Measurements from ENCODE around the gene C2CD4A. TPM values are rescaled to one million over a fixed set of nuclear protein-coding genes. Genes with fewer than 3 reads are reported as not detected.

Gene C2CD4A
- total RNA-seq, 6 experiments from 2014 or later, result not detected

DNA sequence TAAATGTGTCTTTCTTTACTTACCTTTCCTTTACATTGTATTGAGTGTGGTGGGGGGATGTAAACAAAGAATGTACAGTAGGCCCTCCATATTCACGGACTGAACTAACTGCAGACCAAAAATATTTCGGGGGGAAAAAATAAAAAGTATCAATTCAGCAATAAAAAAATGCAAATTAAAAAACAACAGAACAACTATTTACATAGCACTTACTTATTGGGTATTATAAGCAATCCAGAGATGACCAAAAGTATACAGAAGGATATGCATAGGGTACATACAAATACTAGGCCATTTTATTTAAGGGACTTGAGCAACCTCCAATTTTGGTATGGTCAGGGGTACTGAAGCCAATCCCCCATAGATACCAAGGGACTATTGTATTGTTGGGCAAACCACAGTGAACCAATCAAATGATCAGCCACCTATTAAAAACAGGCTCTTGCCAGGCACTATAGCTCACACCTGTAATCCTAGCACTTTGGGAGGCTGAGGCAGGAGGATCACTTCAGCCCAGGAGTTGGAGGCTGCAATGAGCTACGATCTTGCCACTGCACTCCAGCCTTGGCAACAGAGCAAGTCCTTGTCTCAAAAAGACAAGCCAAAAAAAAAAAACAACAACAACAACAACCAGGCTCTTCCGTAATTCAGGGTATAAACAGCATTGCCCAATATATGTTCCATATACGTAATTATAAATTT, 8.3 kb upstream of the C2CD4A start:
- TF ChIP-seq, protein P1, sequence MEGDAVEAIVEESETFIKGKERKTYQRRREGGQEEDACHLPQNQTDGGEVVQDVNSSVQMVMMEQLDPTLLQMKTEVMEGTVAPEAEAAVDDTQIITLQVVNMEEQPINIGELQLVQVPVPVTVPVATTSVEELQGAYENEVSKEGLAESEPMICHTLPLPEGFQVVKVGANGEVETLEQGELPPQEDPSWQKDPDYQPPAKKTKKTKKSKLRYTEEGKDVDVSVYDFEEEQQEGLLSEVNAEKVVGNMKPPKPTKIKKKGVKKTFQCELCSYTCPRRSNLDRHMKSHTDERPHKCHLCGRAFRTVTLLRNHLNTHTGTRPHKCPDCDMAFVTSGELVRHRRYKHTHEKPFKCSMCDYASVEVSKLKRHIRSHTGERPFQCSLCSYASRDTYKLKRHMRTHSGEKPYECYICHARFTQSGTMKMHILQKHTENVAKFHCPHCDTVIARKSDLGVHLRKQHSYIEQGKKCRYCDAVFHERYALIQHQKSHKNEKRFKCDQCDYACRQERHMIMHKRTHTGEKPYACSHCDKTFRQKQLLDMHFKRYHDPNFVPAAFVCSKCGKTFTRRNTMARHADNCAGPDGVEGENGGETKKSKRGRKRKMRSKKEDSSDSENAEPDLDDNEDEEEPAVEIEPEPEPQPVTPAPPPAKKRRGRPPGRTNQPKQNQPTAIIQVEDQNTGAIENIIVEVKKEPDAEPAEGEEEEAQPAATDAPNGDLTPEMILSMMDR (IDR thresholded peaks at IDR 0.05), result no peak
- H3K27me3 Mint-ChIP-seq (ENCODE audit: insufficient read depth), result no peaks in the 10 kb centered on the region
- H3K4me1 Mint-ChIP-seq (ENCODE audit: low read depth), result peaks cover 25% of the 10 kb centered on the region
- no peak overlapping the region; the same call in 1 of the 2 replicates for H3K27ac Mint-ChIP-seq
- H3K9me3 Mint-ChIP-seq, result no peaks in the 10 kb centered on the region
- peaks cover 5% of the 10 kb centered on the region; the same call in 1 of the 2 replicates for H3K36me3 Mint-ChIP-seq (ENCODE audit: low read depth)
- DNase-seq, result no peak
- peak overlapping the region; percentile 97 for H3K4me3 Mint-ChIP-seq

DNA sequence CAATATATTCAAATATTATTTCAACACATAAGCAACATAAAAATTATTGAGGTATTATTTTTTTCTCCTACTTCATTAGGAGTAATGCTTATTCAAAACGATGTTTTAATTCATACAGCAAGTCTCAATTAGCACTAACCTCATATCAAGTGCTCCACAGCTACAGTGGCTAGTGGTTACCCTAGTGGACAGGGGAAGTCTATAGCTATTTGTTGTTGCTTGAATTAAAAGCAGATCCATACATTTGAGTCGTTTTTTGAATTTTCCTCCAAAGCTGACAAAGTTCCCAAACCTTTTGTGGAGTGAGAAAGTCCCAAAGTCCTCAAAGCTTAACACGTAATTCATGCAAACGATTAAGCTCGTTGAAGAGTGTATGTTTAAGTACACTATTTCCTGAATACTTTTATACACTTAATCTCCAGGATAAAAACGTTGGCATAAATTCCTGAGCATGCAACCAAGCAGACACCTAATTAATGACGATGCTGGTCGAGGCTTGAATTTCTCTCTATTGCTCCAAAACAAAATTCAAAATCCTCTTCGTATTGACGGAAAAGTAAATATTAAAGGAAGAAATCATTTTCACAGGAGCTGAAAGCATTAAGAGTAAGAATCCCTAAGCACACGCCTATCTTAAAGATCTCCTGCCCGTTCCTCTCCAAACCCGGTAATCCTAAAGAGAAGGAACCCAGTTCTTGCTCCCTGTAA, 7.5 kb upstream of the C2CD4A start:
- Mint-ChIP-seq H3K27ac (peak overlapping the region; percentile 88), H3K36me3 (ENCODE audit: low read depth) (peaks cover 5% of the 10 kb centered on the region; the same call in 1 of the 2 replicates), H3K4me1 (ENCODE audit: low read depth) (peaks cover 33% of the 10 kb centered on the region), H3K4me3 (peak overlapping the region; percentile 97), H3K9me3 (no peaks in the 10 kb centered on the region), H3K27me3 (ENCODE audit: insufficient read depth) (no peaks in the 10 kb centered on the region; the same call in 1 of the 2 replicates)
- TF ChIP-seq, protein P1 (IDR thresholded peaks at IDR 0.05), result peak; percentile 49
- no peak for DNase-seq

DNA sequence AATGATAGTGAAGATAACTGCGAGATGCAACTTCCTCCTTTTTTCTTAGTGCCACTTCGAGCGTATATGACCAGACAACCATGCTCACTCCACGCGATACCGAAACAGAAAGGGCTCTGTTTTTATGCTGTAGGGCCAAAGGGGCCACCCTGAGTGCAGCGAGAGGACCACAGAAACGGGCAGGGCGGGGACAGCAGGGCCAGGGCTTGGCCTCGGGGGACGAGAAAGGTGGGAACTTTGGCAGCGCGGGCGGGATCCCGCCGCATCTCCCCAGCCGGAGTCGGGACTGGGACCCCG, 7.0 kb upstream of the C2CD4A start:
- Mint-ChIP-seq H3K4me1 (ENCODE audit: low read depth) (peaks cover 35% of the 10 kb centered on the region), H3K9me3 (no peaks in the 10 kb centered on the region)
- TF ChIP-seq, protein P1 (IDR thresholded peaks at IDR 0.05), result no peak

DNA sequence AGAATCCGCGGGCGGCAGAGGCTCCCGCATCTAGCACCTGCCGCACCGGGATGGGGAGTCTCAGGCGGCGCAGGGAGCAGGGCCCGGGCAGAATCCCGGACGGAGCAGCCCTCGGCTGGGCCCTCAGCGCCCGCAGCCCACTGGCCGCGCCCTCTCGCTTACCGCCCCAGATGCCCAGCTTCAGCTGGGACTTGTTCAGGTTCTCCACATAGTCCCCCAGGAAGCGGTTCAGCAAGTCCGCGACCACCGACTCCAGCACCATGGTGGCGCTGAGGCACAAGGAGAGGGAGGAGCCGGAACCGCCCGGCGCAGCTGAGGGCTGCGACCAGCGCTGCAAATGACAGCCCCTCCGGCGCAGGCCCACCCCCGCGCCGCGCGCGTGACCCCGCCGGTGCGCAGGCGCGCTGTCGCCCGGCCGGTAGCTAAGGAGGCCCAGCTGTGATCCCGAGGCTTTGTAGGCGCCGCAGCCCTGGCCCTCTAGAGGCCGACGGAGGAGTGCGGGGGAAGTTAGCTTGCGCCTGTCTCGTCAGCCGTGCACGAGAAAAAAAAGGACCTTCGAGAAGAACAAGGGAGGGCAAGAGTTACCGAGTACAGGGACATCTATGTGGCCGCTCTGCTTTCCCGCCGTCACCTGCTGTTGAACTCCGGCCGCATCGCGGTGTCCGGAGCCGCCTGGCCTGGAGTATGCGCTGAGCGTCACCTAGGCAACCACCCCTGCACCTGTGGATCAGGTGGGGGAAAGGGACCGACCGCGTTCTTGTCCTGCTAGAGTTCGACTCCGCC, 6.5 kb upstream of the C2CD4A start, which contains the start of gene VPS13C:
Gene VPS13C, minus strand, starts transcription at position 335 of the 783 bp plus-strand sequence. Its CDS starts 73 bp downstream, at position 262.
- Mint-ChIP-seq H3K27ac (peak within 1 kb of the TSS; percentile 88), H3K4me3 (peak within 1 kb of the TSS; percentile 97), H3K36me3 (ENCODE audit: low read depth) (peaks cover 5% of the 10 kb centered on the region; the same call in 1 of the 2 replicates), H3K9me3 (no peaks in the 10 kb centered on the region), H3K4me1 (ENCODE audit: low read depth) (peaks cover 35% of the 10 kb centered on the region), H3K27me3 (ENCODE audit: insufficient read depth) (no peaks in the 10 kb centered on the region; the same call in 1 of the 2 replicates)
- TF ChIP-seq, protein P1 (IDR thresholded peaks at IDR 0.05), result peak; percentile 82
- DNase-seq, result peak; percentile 91

More for the DNA sequence above, 7.0 kb upstream of the C2CD4A start:
- peak; percentile 43 for DNase-seq
- no peaks in the 10 kb centered on the region; the same call in 1 of the 2 replicates for H3K27me3 Mint-ChIP-seq (ENCODE audit: insufficient read depth)
- H3K4me3 Mint-ChIP-seq, result peak overlapping the region; percentile 97
- H3K27ac Mint-ChIP-seq, result peak overlapping the region; percentile 88
- peaks cover 5% of the 10 kb centered on the region; the same call in 1 of the 2 replicates for H3K36me3 Mint-ChIP-seq (ENCODE audit: low read depth)

DNA sequence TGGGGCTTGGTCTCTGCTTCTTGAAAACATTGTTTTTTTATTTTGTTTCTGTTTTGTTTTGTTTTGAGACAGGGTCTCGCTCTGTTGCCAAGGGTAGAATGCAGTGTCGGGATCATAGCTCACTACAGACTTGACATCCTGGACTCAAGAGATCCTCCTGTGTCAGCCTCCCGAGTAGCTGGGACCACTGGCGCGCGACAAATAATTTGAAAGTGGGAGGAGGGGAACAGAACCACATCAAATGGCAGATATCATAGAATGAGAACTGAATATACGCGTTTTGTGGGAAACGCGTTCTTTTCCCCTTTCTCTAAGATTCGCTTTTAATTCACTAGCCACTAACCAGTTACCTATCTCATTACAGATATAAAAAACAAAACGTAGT, 5.9 kb upstream of the C2CD4A start:
- H3K4me1 Mint-ChIP-seq (ENCODE audit: low read depth), result peaks cover 35% of the 10 kb centered on the region
- no peaks in the 10 kb centered on the region; the same call in 1 of the 2 replicates for H3K27me3 Mint-ChIP-seq (ENCODE audit: insufficient read depth)
- TF ChIP-seq, protein P1 (IDR thresholded peaks at IDR 0.05), result no peak
- no peak for DNase-seq
- no peaks in the 10 kb centered on the region for H3K9me3 Mint-ChIP-seq
- H3K27ac Mint-ChIP-seq, result peak overlapping the region; percentile 88
- H3K36me3 Mint-ChIP-seq (ENCODE audit: low read depth), result peaks cover 5% of the 10 kb centered on the region; the same call in 1 of the 2 replicates
- H3K4me3 Mint-ChIP-seq, result peak overlapping the region; percentile 97
